Stimulated activated CD4-positive, alpha-beta T cell treated with anti-CD3 and anti-CD28 coated beads, TNF-alpha, amount 100 ng/mL, for 24 hours (primary cell): ENCODE results near the gene TNP1.

ENCODE experiments used
- DNase-seq, 3 experiments: peaks; one replicate each; pipeline ENCODE4 v3.0.0-alpha.2; 2020; ENCODE audit warnings: low read depth in 3 of 3

Gene TNP1

DNA sequence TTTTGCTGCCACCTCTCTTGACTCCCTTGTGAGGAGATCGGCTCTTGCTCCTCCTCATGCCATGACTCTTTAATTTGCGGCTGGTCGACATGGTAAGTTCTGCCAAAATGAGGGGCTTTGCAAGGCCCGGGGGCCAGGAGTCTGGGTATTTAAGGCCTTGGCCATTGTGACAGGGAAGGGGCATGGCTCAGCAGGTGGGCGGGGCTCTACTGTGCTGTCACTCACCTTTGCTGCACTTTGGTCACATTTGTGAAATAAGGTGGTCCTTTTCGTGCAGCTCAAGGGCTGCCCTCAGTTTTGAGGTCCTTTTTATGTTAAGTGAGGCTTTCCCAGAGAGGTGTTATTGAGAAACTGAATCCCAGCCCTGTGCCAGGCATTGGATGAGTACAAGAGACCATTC is at the start of gene TNP1:
TSS of gene TNP1 (minus strand) at position 121 of the 400 bp plus-strand sequence. CDS start at position 91, 30 bp downstream.
- no peak for DNase-seq

DNA sequence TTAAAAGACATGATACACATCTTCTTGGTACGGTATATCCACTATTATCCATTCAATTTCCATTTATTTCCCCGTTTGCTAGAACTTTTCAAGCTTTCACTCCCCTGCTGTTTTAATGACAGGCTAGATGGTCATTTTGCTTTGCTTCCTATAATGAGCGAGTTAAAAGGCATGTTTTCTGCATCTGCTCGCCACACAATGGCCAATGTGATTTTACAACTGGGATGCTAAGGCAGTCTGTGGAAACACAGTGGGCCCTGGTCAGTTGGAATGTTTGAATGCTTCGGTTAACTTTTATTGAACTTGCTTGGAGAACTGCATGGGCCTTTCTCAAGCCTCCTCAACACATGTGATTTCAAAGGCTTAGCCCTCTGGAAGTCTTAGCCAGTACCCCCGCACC is 48.4 kb upstream of the TNP1 start:
- DNase-seq: no peak

GRCh38 chr2:216905649-216906329 is 45.9 kb upstream of the TNP1 start:
- no peak for DNase-seq

GRCh38 chr2:216904974-216905373 is 45.1 kb upstream of the TNP1 start:
- DNase-seq: no peak

DNA sequence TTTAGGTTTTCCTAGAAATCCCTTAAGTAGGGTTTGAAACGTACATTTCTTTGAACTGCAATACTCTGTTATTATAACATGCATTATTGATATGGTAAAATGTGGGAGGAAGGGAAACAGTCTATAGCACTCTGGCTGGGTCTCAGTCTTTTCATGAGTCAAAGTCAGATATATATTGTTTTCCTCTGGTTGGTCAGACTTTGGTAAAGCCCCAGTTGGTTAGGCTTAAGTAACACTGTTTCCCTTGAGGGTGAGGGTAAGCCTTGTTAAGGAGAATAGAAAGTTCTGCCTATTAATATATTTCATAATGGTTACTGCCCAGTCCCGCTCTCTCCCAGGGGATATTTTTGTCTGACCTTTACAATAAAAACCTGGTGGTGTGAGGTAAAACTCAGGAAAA is 44.7 kb upstream of the TNP1 start:
- DNase-seq: no peak

DNA sequence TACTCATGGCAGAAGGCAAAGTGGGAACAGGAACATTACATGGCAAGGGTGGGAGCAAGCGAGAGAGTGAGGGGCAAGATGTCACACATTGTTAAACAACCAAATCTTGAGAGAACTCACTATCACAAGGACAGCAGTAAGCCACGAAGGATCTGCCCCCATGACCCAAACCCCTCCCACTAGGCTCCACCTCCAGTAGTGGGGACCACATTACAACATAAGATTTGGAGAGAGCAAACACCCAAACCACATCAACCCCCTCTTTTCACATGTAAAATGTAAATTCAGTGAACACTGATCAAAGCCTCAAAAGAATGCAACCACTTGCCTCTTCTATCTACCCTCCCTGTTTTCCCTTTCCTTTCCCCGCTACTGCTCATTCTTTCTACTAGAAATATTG is 43.6 kb upstream of the TNP1 start:
- no peak for DNase-seq

GRCh38 chr2:216901273-216901672 is 41.4 kb upstream of the TNP1 start:
- no peak for DNase-seq

DNA sequence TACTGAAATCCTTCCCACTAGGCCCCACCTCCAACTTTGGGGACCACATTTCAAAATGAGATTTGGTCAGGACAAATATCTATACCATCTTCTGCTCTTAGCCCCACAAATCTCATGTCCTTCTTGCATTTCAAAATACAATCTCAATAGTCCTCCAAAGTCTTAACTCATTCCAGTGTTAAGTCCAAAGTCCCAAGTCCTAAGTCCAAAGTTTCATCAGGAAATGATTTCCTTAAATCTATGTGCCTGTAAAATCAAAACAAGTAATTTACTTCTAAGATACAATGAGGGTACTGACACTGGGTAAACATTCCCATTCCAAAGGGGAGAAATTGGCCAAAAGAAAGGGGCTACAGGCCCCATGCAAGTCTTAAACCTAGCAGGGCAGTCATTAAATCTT is 40.5 kb upstream of the TNP1 start:
- DNase-seq: no peak

DNA sequence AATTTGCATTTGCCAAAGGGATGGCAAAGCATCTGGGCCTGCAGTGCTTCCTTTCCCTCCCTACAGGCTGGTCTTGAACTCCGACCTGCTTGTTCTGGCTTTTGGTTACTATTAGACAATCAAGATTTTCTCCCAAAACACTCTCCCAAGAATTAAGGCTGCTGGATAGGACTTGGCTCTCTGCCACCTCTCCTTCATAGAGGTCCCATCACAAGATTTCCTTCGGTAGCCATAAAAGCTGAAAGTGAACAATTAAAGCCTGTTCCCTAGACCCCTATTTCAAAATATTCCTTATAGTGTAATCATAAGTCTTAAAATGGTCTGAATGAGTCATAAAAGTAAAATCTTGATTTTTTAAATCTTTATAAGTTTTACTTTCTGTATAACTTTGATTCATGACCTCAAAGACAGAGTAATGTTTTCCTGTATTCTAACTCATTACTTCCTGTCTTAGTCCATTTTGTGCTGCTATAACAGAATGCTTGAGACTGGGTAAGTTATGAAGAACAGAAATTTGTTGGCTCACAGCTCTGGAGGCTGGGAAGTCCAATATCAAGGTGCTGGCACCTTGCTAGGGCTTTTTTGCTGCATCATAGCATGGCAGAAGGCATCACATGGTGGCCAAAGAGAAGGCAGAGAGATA is 37.8 kb upstream of the TNP1 start:
- DNase-seq: no peak

- no peak for DNase-seq
Measured at GRCh38 chr2:216890138-216890537, 30.3 kb upstream of the TNP1 start.

- no peak for DNase-seq
Measured at GRCh38 chr2:216888887-216889622, 29.2 kb upstream of the TNP1 start.

DNA sequence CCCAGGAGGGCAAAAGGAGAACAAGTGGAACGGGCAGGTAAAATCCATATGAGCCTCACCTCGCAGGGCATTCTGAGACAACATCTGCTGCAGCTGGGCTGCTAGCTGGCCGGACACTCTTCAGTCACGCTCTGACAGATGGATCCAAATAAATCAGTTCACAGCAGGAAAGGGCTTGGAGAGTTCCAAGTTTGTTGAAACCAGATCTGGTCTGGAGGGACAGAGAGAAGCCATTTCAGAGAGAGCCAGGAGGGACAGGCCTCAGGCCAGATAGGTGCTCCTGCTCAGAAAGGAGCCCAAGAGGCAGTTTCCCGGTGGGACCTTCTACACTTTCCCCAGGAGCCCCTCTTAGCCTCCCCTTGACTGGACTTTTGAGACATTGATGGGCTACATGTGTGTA is 28.2 kb upstream of the TNP1 start:
- DNase-seq: no peak

DNA sequence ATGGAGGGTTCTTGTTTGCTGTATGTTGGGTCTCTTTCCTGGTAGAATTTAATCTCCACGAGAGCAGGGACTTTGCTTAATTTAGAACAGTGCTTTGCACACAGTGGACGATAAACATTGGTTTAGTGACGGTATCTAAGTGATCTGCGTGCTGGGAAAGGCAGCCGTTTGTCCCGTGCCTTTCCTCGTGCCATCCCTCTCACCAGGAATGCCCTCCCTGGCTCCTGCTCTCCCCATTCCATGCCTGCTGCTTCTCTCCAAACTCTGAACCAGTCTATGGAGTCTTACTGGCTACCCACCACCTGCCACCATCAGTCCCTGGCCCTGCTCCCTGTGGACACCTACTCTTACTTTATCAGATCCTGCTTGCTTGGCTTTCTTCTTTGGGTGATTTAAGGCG is 27.3 kb upstream of the TNP1 start:
- DNase-seq: no peak

GRCh38 chr2:216885117-216885553 is 25.3 kb upstream of the TNP1 start:
- DNase-seq: no peak

DNA sequence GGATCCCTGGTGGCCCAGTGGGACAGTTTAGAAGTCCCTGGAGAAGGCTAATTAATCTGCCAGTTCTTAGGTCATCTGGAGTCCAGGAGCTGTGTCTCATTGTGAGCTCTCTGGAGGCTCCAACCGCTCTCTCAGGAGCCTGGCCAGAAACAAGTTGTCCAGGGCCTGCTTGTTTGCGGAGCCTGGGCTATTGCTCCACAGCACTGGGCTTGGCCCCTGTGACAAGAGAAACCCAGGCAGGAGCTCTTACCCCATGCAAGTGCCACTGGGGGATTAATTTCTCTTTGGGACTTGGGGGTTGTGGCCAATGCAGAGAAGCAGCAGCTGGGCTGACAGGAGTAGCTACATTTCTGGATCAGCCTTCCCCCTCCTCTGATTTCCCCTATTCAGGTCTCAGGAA is 24.5 kb upstream of the TNP1 start:
- DNase-seq: no peak

DNA sequence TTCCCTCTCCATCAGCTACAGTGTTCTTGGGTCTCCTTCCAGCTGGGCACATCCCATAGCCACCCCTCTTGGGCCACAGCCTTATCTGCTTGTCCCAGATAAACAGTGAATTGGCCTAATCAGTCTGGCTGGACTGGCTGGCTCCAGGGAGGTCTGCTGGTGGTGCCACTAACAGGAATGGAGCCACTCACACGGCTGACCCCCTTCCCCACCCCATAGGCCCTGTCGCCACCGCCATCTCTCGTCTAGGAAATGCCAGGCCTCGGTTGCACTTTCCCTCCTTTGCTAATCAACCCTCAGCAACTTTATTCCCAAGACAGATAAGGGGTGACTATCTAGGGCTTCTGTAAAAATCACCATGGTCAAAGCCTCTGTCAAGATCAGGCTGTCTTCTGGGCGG is 23.0 kb upstream of the TNP1 start:
- no peak for DNase-seq

GRCh38 chr2:216881411-216881810 is 21.5 kb upstream of the TNP1 start:
- DNase-seq: no peak

GRCh38 chr2:216880509-216881184 is 20.8 kb upstream of the TNP1 start:
- DNase-seq: no peak

GRCh38 chr2:216879727-216880508 is 20.1 kb upstream of the TNP1 start:
- DNase-seq: no peak

GRCh38 chr2:216878072-216878471 is 18.2 kb upstream of the TNP1 start:
- no peak for DNase-seq

DNA sequence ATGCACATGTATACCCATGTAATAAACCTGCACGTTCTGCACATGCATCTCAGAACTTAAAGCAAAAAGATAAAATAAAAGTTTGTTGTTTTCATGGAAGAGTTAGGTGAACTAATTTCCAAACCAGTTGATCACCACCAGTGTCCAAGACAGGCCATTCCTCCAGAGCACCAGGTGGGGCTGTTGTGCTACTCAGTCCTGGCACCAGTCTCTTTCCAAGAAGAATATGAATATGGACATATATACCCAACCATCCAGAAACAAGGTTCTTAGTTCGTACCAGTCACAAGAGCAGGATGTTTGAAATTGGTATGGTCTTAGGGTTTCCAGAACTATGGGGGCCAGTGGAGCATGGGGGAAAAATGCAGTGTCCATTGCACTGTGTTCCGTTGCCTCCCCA is 17.2 kb upstream of the TNP1 start:
- DNase-seq: no peak

- DNase-seq: no peak
Measured at GRCh38 chr2:216875862-216876261, 16.0 kb upstream of the TNP1 start.
